Loucy (cell line): Measurements from ENCODE around the gene RPS15A.
"Not testable (repeated sequence)": the region's sequence is repeated elsewhere in the genome, so short reads cannot be mapped to it uniquely, and the experiment has no call there.

Experiments used
- H2AFZ ChIP-seq: fragments of 200-600 bp; sonication (generic); 2 replicates; pipeline ENCODE4 v1.6.0; 2016; ENCODE audit warnings: antibody characterized with exemption, mild to moderate bottlenecking, low read length, moderate library complexity
- H3F3A ChIP-seq: fragments of 200-600 bp; 2 replicates; pipeline ENCODE4 v1.6.0; 2016; ENCODE audit warnings: antibody characterized with exemption, low read depth, mild to moderate bottlenecking
- H3K27me3 ChIP-seq: fragments of 200-600 bp; sonication (generic); 2 replicates; pipeline ENCODE4 v1.6.1; 2014; ENCODE audit warnings: low read length, mild to moderate bottlenecking; ENCODE audit not compliant: insufficient read depth, poor library complexity, severe bottlenecking
- H3K36me3 ChIP-seq: fragments of 200-600 bp; sonication (generic); 2 replicates; pipeline ENCODE4 v1.6.1; 2016; ENCODE audit warnings: low read length; ENCODE audit not compliant: insufficient read depth
- H3K4me1 ChIP-seq: fragments of 200-600 bp; sonication (generic); 2 replicates; pipeline ENCODE4 v1.5.1; 2014; ENCODE audit warnings: low read length, mild to moderate bottlenecking; ENCODE audit not compliant: insufficient read depth, poor library complexity, severe bottlenecking
- H3K4me2 ChIP-seq: fragments of 200-600 bp; sonication (generic); 2 replicates; pipeline ENCODE4 v1.6.0; 2014; ENCODE audit warnings: antibody characterized with exemption, low read length, low read depth, mild to moderate bottlenecking; ENCODE audit not compliant: poor library complexity, severe bottlenecking
- H3K4me3 ChIP-seq: fragments of 200-600 bp; sonication (generic); 2 replicates; pipeline ENCODE4 v1.5.1; 2014; ENCODE audit warnings: low read length, mild to moderate bottlenecking, mixed read lengths; ENCODE audit not compliant: poor library complexity, severe bottlenecking
- H3K79me2 ChIP-seq: fragments of 200-600 bp; sonication (generic); 2 replicates; pipeline ENCODE4 v1.6.1; 2014; ENCODE audit warnings: low read length; ENCODE audit not compliant: insufficient read depth
- H3K9ac ChIP-seq: fragments of 200-600 bp; sonication (generic); 2 replicates; pipeline ENCODE4 v1.6.0; 2014; ENCODE audit warnings: mild to moderate bottlenecking, low read depth, low read length, moderate library complexity; ENCODE audit not compliant: poor library complexity, severe bottlenecking
- H3K9me2 ChIP-seq: fragments of 200-600 bp; sonication (generic); replicated peaks from 2 replicates; pipeline ENCODE4 v1.6.1; 2016; ENCODE audit warnings: low read depth, low read length, mixed read lengths
- H3K9me3 ChIP-seq: fragments of 200-600 bp; sonication (generic); 2 replicates; pipeline ENCODE4 v1.6.1; 2014; ENCODE audit warnings: mild to moderate bottlenecking, antibody characterized with exemption, low read length, low read depth; ENCODE audit not compliant: insufficient read depth
- H4K20me1 ChIP-seq: fragments of 200-600 bp; sonication (generic); 2 replicates; pipeline ENCODE4 v1.6.0; 2014; ENCODE audit warnings: antibody characterized with exemption, low read length, mild to moderate bottlenecking; ENCODE audit not compliant: insufficient read depth, poor library complexity, severe bottlenecking

The RPS15A gene

DNA sequence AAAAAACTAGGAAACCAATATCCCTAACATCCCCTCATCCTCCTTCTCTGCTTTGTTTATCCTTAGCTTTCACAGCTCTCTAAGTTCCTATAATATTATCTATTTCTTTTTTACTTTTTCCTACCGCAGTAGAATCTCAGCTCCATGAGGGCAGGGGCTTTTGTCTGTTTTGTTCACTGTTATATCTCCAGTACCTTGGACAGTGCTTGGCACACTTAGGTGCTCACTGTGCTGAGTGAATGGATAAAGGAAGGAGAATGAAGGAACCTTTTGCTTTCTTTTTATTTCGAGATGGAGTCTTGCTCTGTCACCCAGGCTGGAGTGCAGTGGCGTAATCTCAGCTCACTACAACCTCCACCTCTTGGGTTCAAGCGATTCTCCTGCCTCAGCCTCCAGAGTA lies 51.4 kb downstream of the RPS15A start:
- H3F3A ChIP-seq, H3K4me1 ChIP-seq, H2AFZ ChIP-seq, H3K9me3 ChIP-seq, H4K20me1 ChIP-seq, H3K4me3 ChIP-seq, H3K79me2 ChIP-seq, H3K36me3 ChIP-seq, H3K9ac ChIP-seq, H3K4me2 ChIP-seq, H3K9me2 ChIP-seq, H3K27me3 ChIP-seq: not testable (repeated sequence)

DNA sequence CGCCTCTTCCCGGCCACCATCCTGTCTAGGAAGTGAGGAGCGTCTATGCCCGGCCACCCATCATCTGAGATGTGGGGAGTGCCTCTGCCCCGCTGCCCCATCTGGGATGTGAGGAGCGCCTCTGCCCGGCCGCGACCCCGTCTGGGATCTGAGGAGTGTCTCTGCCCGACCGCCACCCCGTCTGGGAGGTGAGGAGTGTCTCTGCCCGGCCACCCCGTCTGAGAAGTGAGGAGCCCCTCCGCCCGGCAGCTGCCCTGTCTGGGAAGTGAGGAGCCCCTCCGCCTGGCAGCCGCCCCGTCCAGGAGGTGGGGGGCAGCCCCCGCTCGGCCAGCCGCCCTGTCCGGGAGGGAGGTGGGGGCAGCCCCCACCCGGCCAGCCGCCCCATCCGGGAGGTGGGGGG lies 55.9 kb downstream of the RPS15A start:
- not testable (repeated sequence) for H3K9me2 ChIP-seq, H3K9ac ChIP-seq, H3K9me3 ChIP-seq, H3K27me3 ChIP-seq, H3K4me1 ChIP-seq, H3K4me3 ChIP-seq, H3F3A ChIP-seq, H4K20me1 ChIP-seq, H3K4me2 ChIP-seq, H2AFZ ChIP-seq, H3K79me2 ChIP-seq, H3K36me3 ChIP-seq
